DOHH2 (cell line): Measurements from ENCODE around the gene ERBB2.

Source experiments
- CTCF ChIP-seq: fragments of 200-600 bp; sonication (generic); IDR thresholded peaks from one replicate; pipeline ENCODE4 v1.5.1; 2014; ENCODE audit warnings: antibody characterized with exemption, mild to moderate bottlenecking, low read depth, low read length; ENCODE audit not compliant: poor library complexity, severe bottlenecking
- EZH2phosphoT487 ChIP-seq: fragments of 200-600 bp; sonication (generic); IDR thresholded peaks from 2 replicates; pipeline ENCODE4 v1.6.1; 2017; ENCODE audit warnings: borderline replicate concordance, mild to moderate bottlenecking, antibody characterized with exemption, low read length, moderate library complexity, mixed read lengths

- TF ChIP-seq CTCF = peak; percentile 76
- no peak for TF ChIP-seq EZH2phosphoT487
These were observed 30.4 kb downstream of the ERBB2 start, which contains the start of gene MIEN1 for GRCh38 chr17:39730095-39730921.
